H9 (cell line): Measurements from ENCODE around the gene MFGE8. TPM values are rescaled to one million over a fixed set of nuclear protein-coding genes. Genes with fewer than 3 reads are reported as not detected.

ENCODE experiments used
- DNase-seq: peaks from one replicate; pipeline ENCODE4 v3.0.0-alpha.2; 2017
- H2AFZ ChIP-seq: one replicate; pipeline ENCODE4 v1.6.1; 2013; ENCODE audit warnings: mild to moderate bottlenecking, low read length, control low read depth, moderate library complexity
- H2AK5ac ChIP-seq: 2 replicates; pipeline ENCODE4 v1.6.1; 2013; ENCODE audit warnings: low read length, control low read depth, mixed read lengths; ENCODE audit not compliant: insufficient read length
- H2BK120ac ChIP-seq: one replicate; pipeline ENCODE4 v1.6.1; 2013; ENCODE audit warnings: low read depth, mild to moderate bottlenecking, low read length, control low read depth, inconsistent platforms; ENCODE audit not compliant: poor library complexity, severe bottlenecking
- H2BK12ac ChIP-seq: 2 replicates; pipeline ENCODE4 v1.6.1; 2013; ENCODE audit warnings: low read length, control low read depth, mixed read lengths, low read depth; ENCODE audit not compliant: insufficient read length
- H2BK15ac ChIP-seq: 2 replicates; pipeline ENCODE4 v1.6.1; 2013; ENCODE audit warnings: low read depth, low read length, control low read depth
- H2BK20ac ChIP-seq: one replicate; pipeline ENCODE4 v1.6.1; 2013; ENCODE audit warnings: low read depth, mild to moderate bottlenecking, low read length, control low read depth, inconsistent platforms; ENCODE audit not compliant: poor library complexity, severe bottlenecking
- H2BK5ac ChIP-seq: 2 replicates; pipeline ENCODE4 v1.6.1; 2013; ENCODE audit warnings: low read length, control low read depth, mixed read lengths; ENCODE audit not compliant: insufficient read length
- H3K14ac ChIP-seq: 2 replicates; pipeline ENCODE4 v1.6.1; 2013; ENCODE audit warnings: low read length, control low read depth; ENCODE audit not compliant: insufficient read depth
- H3K18ac ChIP-seq: 2 replicates; pipeline ENCODE4 v1.6.1; 2013; ENCODE audit warnings: low read depth, mild to moderate bottlenecking, mixed read lengths, low read length, control low read depth; ENCODE audit not compliant: insufficient read length
- H3K23ac ChIP-seq: 2 replicates; pipeline ENCODE4 v1.6.1; 2013; ENCODE audit warnings: low read length, control low read depth, mixed read lengths, low read depth; ENCODE audit not compliant: insufficient read length
- H3K23me2 ChIP-seq: 2 replicates; pipeline ENCODE4 v1.6.1; 2013; ENCODE audit warnings: low read depth, mild to moderate bottlenecking, mixed read lengths, low read length, control low read depth; ENCODE audit not compliant: insufficient read length, poor library complexity, severe bottlenecking
- H3K27ac ChIP-seq: 2 replicates; pipeline ENCODE4 v1.5.1; 2013; ENCODE audit warnings: low read length, control low read depth, mixed read lengths, low read depth; ENCODE audit not compliant: insufficient read length
- H3K27me3 ChIP-seq: 2 replicates; pipeline ENCODE4 v1.6.1; 2013; ENCODE audit warnings: low read length, control low read depth, inconsistent platforms; ENCODE audit not compliant: insufficient read depth
- H3K4ac ChIP-seq: 2 replicates; pipeline ENCODE4 v1.6.1; 2013; ENCODE audit warnings: low read depth, mild to moderate bottlenecking, control low read depth, inconsistent platforms, low read length, moderate library complexity
- H3K4me1 ChIP-seq: 2 replicates; pipeline ENCODE4 v1.6.1; 2013; ENCODE audit warnings: low read length, control low read depth, inconsistent platforms; ENCODE audit not compliant: insufficient read depth
- H3K4me2 ChIP-seq: 2 replicates; pipeline ENCODE4 v1.6.1; 2013; ENCODE audit warnings: low read length, control low read depth, mixed read lengths; ENCODE audit not compliant: insufficient read length, insufficient read depth
- H3K56ac ChIP-seq: 2 replicates; pipeline ENCODE4 v1.6.1; 2013; ENCODE audit warnings: low read depth, mild to moderate bottlenecking, mixed read lengths, low read length, control low read depth; ENCODE audit not compliant: insufficient read length
- H3K79me1 ChIP-seq: 2 replicates; pipeline ENCODE4 v1.6.1; 2013; ENCODE audit warnings: low read depth, mild to moderate bottlenecking, moderate library complexity, low read length, control low read depth, inconsistent platforms; ENCODE audit not compliant: insufficient read depth, poor library complexity, severe bottlenecking
- H3K79me2 ChIP-seq: 2 replicates; pipeline ENCODE4 v1.6.1; 2013; ENCODE audit warnings: low read length, control low read depth, inconsistent platforms; ENCODE audit not compliant: insufficient read depth
- H3K9ac ChIP-seq: 2 replicates; pipeline ENCODE4 v1.6.1; 2013; ENCODE audit warnings: low read length, control low read depth, mixed read lengths; ENCODE audit not compliant: insufficient read length; ENCODE audit errors: extremely low read depth
- H3K9me3 ChIP-seq: one replicate; pipeline ENCODE4 v1.6.1; 2013; ENCODE audit warnings: low read depth, low read length, inconsistent platforms; ENCODE audit not compliant: control insufficient read depth
- H3T11ph ChIP-seq: one replicate; pipeline ENCODE4 v1.6.1; 2013; ENCODE audit warnings: mild to moderate bottlenecking, low read length, control low read depth, inconsistent platforms
- H4K20me1 ChIP-seq: one replicate; pipeline ENCODE4 v1.6.1; 2013; ENCODE audit not compliant: control insufficient read depth, insufficient read length, insufficient read depth
- H4K5ac ChIP-seq: 2 replicates; pipeline ENCODE4 v1.6.1; 2013; ENCODE audit warnings: low read depth, mild to moderate bottlenecking, mixed read lengths, low read length, control low read depth; ENCODE audit not compliant: insufficient read length
- H4K8ac ChIP-seq: replicated peaks from 2 replicates; pipeline ENCODE4 v1.6.1; 2013; ENCODE audit warnings: low read length, control low read depth, mixed read lengths, low read depth; ENCODE audit not compliant: insufficient read length
- H4K91ac ChIP-seq: 2 replicates; pipeline ENCODE4 v1.6.1; 2013; ENCODE audit warnings: low read depth, mild to moderate bottlenecking, moderate library complexity, mixed read lengths, low read length, control low read depth; ENCODE audit not compliant: insufficient read length
- H3K27ac Mint-ChIP-seq, 3 experiments: 2 replicates in 2 of 3; 3 replicates in 1 of 3; pipeline ENCODE4 v1.8.0; 2020 to 2021; ENCODE audit warnings: mixed read lengths in 3 of 3, mild to moderate bottlenecking in 1 of 3, moderate library complexity in 1 of 3
- H3K27me3 Mint-ChIP-seq: 2 replicates; pipeline ENCODE4 v1.8.0; 2021; ENCODE audit warnings: low read depth, mild to moderate bottlenecking, moderate library complexity, mixed read lengths
- H3K36me3 Mint-ChIP-seq, 3 experiments: 2 replicates in 2 of 3; 3 replicates in 1 of 3; pipeline ENCODE4 v1.8.0; 2020 to 2021; ENCODE audit warnings: low read depth in 3 of 3, mixed read lengths in 3 of 3; ENCODE audit not compliant: insufficient read depth in 1 of 3
- H3K4me1 Mint-ChIP-seq, 2 experiments: 2 replicates each; pipeline ENCODE4 v1.8.0; 2020; ENCODE audit warnings: mixed read lengths in 2 of 2
- H3K4me3 Mint-ChIP-seq, 2 experiments: 2 replicates in 1 of 2; 3 replicates in 1 of 2; pipeline ENCODE4 v1.8.0; 2020 to 2021; ENCODE audit warnings: mild to moderate bottlenecking in 2 of 2, mixed read lengths in 2 of 2, moderate library complexity in 1 of 2
- H3K9me3 Mint-ChIP-seq, 2 experiments: 2 replicates in 1 of 2; 3 replicates in 1 of 2; pipeline ENCODE4 v1.8.0; 2020; ENCODE audit warnings: mild to moderate bottlenecking in 2 of 2, mixed read lengths in 2 of 2, moderate library complexity in 1 of 2
- CTCF ChIP-seq: fragments of 200-600 bp; sonication (generic); conservative IDR thresholded peaks from 3 replicates; pipeline ENCODE4 v1.8.0; 2021; ENCODE audit warnings: antibody characterized with exemption, mild to moderate bottlenecking
- WGBS: extraction: QIAGEN DNeasy Blood & Tissue Kit; methylation state at CpG from one replicate; pipeline ENCODE4 v1.1.7; 2013; ENCODE audit warnings: missing lambda C conversion rate, low lambda C conversion rate, mixed read lengths; ENCODE audit not compliant: insufficient read length; ENCODE audit errors: extremely low coverage; 5-methylcytosine and 5-hydroxymethylcytosine counted together
- total RNA-seq: library from RNA; stranded (reverse); gene quantifications from 2 replicates; pipeline ENCODE4 v1.2.1, GENCODE V29; 2021

The MFGE8 gene
- total RNA-seq, 1 experiment from 2014 or later: 653 TPM

- Histone ChIP-seq H3K9me3 (no peaks in the 10 kb centered on the region), H2AK5ac (no peak overlapping the region), H4K20me1 (no peaks in the 10 kb centered on the region), H3K79me2 (no peaks in the 10 kb centered on the region), H3K56ac (no peak overlapping the region), H2AFZ (no peak overlapping the region), H3K23me2 (no peaks in the 10 kb centered on the region), H3K18ac (no peak overlapping the region), H2BK120ac (no peak overlapping the region), H4K8ac (no peak overlapping the region), H3K4ac (no peak overlapping the region), H3T11ph (no peak overlapping the region), H3K79me1 (no peaks in the 10 kb centered on the region), H4K5ac (no peak overlapping the region), H2BK15ac (no peak overlapping the region), H2BK20ac (no peak overlapping the region), H3K4me2 (no peak overlapping the region), H3K14ac (no peak overlapping the region), H2BK12ac (no peak overlapping the region), H3K27me3 (no peaks in the 10 kb centered on the region), H3K9ac (no peak overlapping the region), H2BK5ac (no peak overlapping the region), H3K27ac (no peak overlapping the region), H3K23ac (no peak overlapping the region), H4K91ac (no peak overlapping the region), H3K4me1 (no peaks in the 10 kb centered on the region)
- DNase-seq: no peak
- Mint-ChIP-seq H3K27me3 (no peaks in the 10 kb centered on the region; the same call in none of the 2 replicates), H3K4me3 (no peak overlapping the region), H3K4me1 (peaks cover 16 to 19% of the 10 kb centered on the region in 2 experiments), H3K9me3 (peaks cover 0 to 2% of the 10 kb centered on the region in 2 experiments; a peak in 4 of 5 replicates), H3K36me3 (no peaks in the 10 kb centered on the region; a peak in 2 of 7 replicates), H3K27ac (no peak overlapping the region)
- no CpG with 5 or more reads among the region's 5 CpGs for WGBS
- no peak for TF ChIP-seq CTCF
Measured at GRCh38 chr15:88917760-88918159, 4.6 kb upstream of the MFGE8 start.
